Stimulated activated CD8-positive, alpha-beta memory T cell treated with anti-CD3 and anti-CD28 coated beads, Interleukin-15, amount 100 ng/mL, for 24 hours (primary cell): ENCODE data around the gene DCAF8.
A peak's percentile ranks its signal among the peaks of the same experiment; 100 is the strongest.

ENCODE experiments used
- DNase-seq: peaks from one replicate; pipeline ENCODE4 v3.0.0-alpha.2; 2020; ENCODE audit warnings: low read depth

DCAF8 gene

GRCh38 chr1:160204526-160205241 is 57.7 kb downstream of the DCAF8 start:
- DNase-seq: no peak

- no peak for DNase-seq
Observed at GRCh38 chr1:160200786-160201185, 61.6 kb downstream of the DCAF8 start.

GRCh38 chr1:160197231-160197630 is 65.1 kb downstream of the DCAF8 start:
- DNase-seq: no peak

- DNase-seq: no peak
Observed at GRCh38 chr1:160196143-160196542, 66.2 kb downstream of the DCAF8 start.

- no peak for DNase-seq
Observed at GRCh38 chr1:160194737-160195059, 67.7 kb downstream of the DCAF8 start.

- DNase-seq: no peak
Observed at GRCh38 chr1:160193832-160194736, 68.3 kb downstream of the DCAF8 start.

- DNase-seq: peak; percentile 75
Observed at GRCh38 chr1:160193091-160193819, 69.1 kb downstream of the DCAF8 start.

- no peak for DNase-seq
Observed at GRCh38 chr1:160192234-160192633, 70.1 kb downstream of the DCAF8 start.

GRCh38 chr1:160191756-160192155 is 70.6 kb downstream of the DCAF8 start:
- DNase-seq: no peak

GRCh38 chr1:160189649-160190625 is 72.4 kb downstream of the DCAF8 start, which contains the start of gene CASQ1:
Gene CASQ1, plus strand, starts transcription at chr1:160190575. Its CDS starts 177 bp downstream, at chr1:160190752.
- no peak for DNase-seq

GRCh38 chr1:160188341-160188740 is 74.0 kb downstream of the DCAF8 start:
- DNase-seq: no peak

GRCh38 chr1:160187407-160187806 is 74.9 kb downstream of the DCAF8 start:
- DNase-seq: no peak

- no peak for DNase-seq
Observed at GRCh38 chr1:160186729-160187128, 75.6 kb downstream of the DCAF8 start.

GRCh38 chr1:160186246-160186645 is 76.1 kb downstream of the DCAF8 start:
- DNase-seq: no peak

- DNase-seq: no peak
Observed at GRCh38 chr1:160179336-160179735, 83.0 kb downstream of the DCAF8 start.

GRCh38 chr1:160178731-160179130 is 83.6 kb downstream of the DCAF8 start:
- no peak for DNase-seq

GRCh38 chr1:160177667-160178066 is 84.7 kb downstream of the DCAF8 start:
- DNase-seq: no peak

GRCh38 chr1:160177231-160177630 is 85.1 kb downstream of the DCAF8 start:
- no peak for DNase-seq

- DNase-seq: no peak
Observed at GRCh38 chr1:160171980-160172379, 90.4 kb downstream of the DCAF8 start.

GRCh38 chr1:160171354-160171753 is 91.0 kb downstream of the DCAF8 start:
- no peak for DNase-seq
